HCT116 (cell line): Measurements from ENCODE around the gene PRLH. TPM values are rescaled to one million over a fixed set of nuclear protein-coding genes. Genes with fewer than 3 reads are reported as not detected.

ENCODE experiments used
- ATAC-seq: fragments of 200-7000 bp; cut with Tn5 transposase; 2 replicates; pipeline ENCODE4 v1.9.1; 2020; ENCODE audit warnings: mild to moderate bottlenecking, moderate library complexity
- BruUV-seq: library from RNA; stranded (reverse); fragments of 400-500 nt; replicated peaks from 2 replicates; lab custom pipeline; 2021; lab: Mats Ljungman, UMichigan
- CTCF ChIA-PET: fragments of 300-600 bp; sonication (Branson Sonifier 250); formaldehyde crosslinking; loops from one replicate; lab custom pipeline; 2021; ENCODE audit warnings: antibody characterized with exemption; lab: Charles Lee
- POLR2A ChIA-PET: fragments of 300-600, 350-600 bp; sonication (Branson Sonifier 250); formaldehyde crosslinking; loops from one replicate; lab custom pipeline; 2021; ENCODE audit warnings: antibody characterized with exemption; lab: Charles Lee
- RAD21 ChIA-PET, 2 experiments: fragments of 300-600 bp; sonication (Branson Sonifier 250); formaldehyde crosslinking; loops; one replicate each; lab custom pipeline; 2023; ENCODE audit warnings: low total read pairs in 2 of 2; ENCODE audit not compliant: uncharacterized antibody in 2 of 2, unreplicated experiment in 2 of 2, low non-redundant PET in 1 of 2; lab: Charles Lee
- DNase-seq: peaks from one replicate; pipeline ENCODE4 v3.0.0-alpha.2; 2010; ENCODE audit warnings: low read depth, low spot score
- H2AFZ ChIP-seq: fragments of 200-600 bp; shearing (Covaris generic), sonication (generic); 2 replicates; pipeline ENCODE4 v1.6.1; 2017; ENCODE audit warnings: low read depth, mixed run types, mixed read lengths, antibody characterized with exemption, low read length; ENCODE audit not compliant: poor library complexity, severe bottlenecking
- H3K27ac ChIP-seq: 2 replicates; pipeline ENCODE4 v1.5.1; 2012; ENCODE audit warnings: low read depth, low read length
- H3K27me3 ChIP-seq: fragments of 200-600 bp; sonication (generic); 2 replicates; pipeline ENCODE4 v1.6.1; 2016; ENCODE audit warnings: mixed run types, low read length, mixed read lengths; ENCODE audit not compliant: insufficient read depth
- H3K36me3 ChIP-seq, 2 experiments: fragments of 200-500 bp in 1 of 2; fragments of 200-600 bp in 1 of 2; sonication (Bioruptor generic) in 1 of 2; sonication (generic) in 1 of 2; 2 replicates each; pipeline versions ENCODE4 v1.5.1 to v1.6.1; 2014 to 2016; ENCODE audit warnings: low read length in 2 of 2, inconsistent platforms in 1 of 2, mixed read lengths in 1 of 2, mixed run types in 1 of 2; ENCODE audit not compliant: insufficient read depth in 2 of 2, control insufficient read depth in 1 of 2
- H3K4me1 ChIP-seq, 2 experiments: fragments of 200-600 bp in 1 of 2; sonication (generic) in 1 of 2; 2 replicates each; pipeline versions ENCODE4 v1.5.1 to v1.6.1; 2012 to 2017; ENCODE audit warnings: low read length in 2 of 2, inconsistent platforms in 1 of 2, mild to moderate bottlenecking in 1 of 2, mixed read lengths in 1 of 2, mixed run types in 1 of 2, moderate library complexity in 1 of 2; ENCODE audit not compliant: insufficient read depth in 2 of 2, control insufficient read depth in 1 of 2
- H3K4me2 ChIP-seq: fragments of 200-600 bp; sonication (generic); 2 replicates; pipeline ENCODE4 v1.6.1; 2017; ENCODE audit warnings: mixed run types, low read length, mixed read lengths
- H3K4me3 ChIP-seq, 2 experiments: fragments of 200-600 bp in 1 of 2; sonication (generic) in 1 of 2; replicated peaks in 1 of 2; 2 replicates each; pipeline ENCODE4 v1.5.1; 2011 to 2016; ENCODE audit warnings: low read length in 2 of 2, control low read depth in 1 of 2, low read depth in 1 of 2, mild to moderate bottlenecking in 1 of 2, mixed read lengths in 1 of 2, mixed run types in 1 of 2
- H3K79me2 ChIP-seq: fragments of 200-600 bp; sonication (generic); 2 replicates; pipeline ENCODE4 v1.6.1; 2017; ENCODE audit warnings: mild to moderate bottlenecking, mixed run types, low read length, moderate library complexity, mixed read lengths; ENCODE audit not compliant: insufficient read depth
- H3K9ac ChIP-seq: fragments of 200-600 bp; sonication (generic); 2 replicates; pipeline ENCODE4 v1.6.1; 2016; ENCODE audit warnings: low read length, mixed read lengths
- H3K9me2 ChIP-seq: fragments of 200-600 bp; sonication (generic), shearing (Covaris generic); 2 replicates; pipeline ENCODE4 v1.6.1; 2017; ENCODE audit warnings: mixed run types, mild to moderate bottlenecking, moderate library complexity; ENCODE audit not compliant: insufficient read depth
- H3K9me3 ChIP-seq, 2 experiments: fragments of 200-500 bp in 1 of 2; fragments of 200-600 bp in 1 of 2; sonication (Bioruptor generic) in 1 of 2; sonication (generic) in 1 of 2; 2 replicates each; pipeline ENCODE4 v1.6.1; 2014 to 2017; ENCODE audit warnings: low read length in 2 of 2, mixed read lengths in 2 of 2, inconsistent platforms in 1 of 2, low read depth in 1 of 2, mild to moderate bottlenecking in 1 of 2, mixed run types in 1 of 2, moderate library complexity in 1 of 2; ENCODE audit not compliant: control insufficient read depth in 1 of 2, insufficient read depth in 1 of 2
- H4K20me1 ChIP-seq: fragments of 200-600 bp; sonication (generic), shearing (Covaris generic); 2 replicates; pipeline ENCODE4 v1.6.1; 2017; ENCODE audit warnings: mixed run types, mild to moderate bottlenecking, moderate library complexity; ENCODE audit not compliant: insufficient read depth
- CBX3 ChIP-seq: IDR thresholded peaks from 2 replicates; pipeline ENCODE4 v1.6.1; 2012; ENCODE audit warnings: low read depth
- EGR1 ChIP-seq: IDR thresholded peaks from 2 replicates; pipeline ENCODE4 v1.6.1; 2012; ENCODE audit warnings: low read depth
- ELF1 ChIP-seq: IDR thresholded peaks from 2 replicates; pipeline ENCODE4 v1.6.1; 2012; ENCODE audit warnings: low read depth, borderline replicate concordance
- EZH2phosphoT487 ChIP-seq: fragments of 200-600 bp; IDR thresholded peaks from 2 replicates; pipeline ENCODE4 v1.6.1; 2018; ENCODE audit warnings: antibody characterized with exemption, borderline replicate concordance
- FOSL1 ChIP-seq: IDR thresholded peaks from 2 replicates; pipeline ENCODE4 v1.6.1; 2012; ENCODE audit warnings: low read depth
- POLR2AphosphoS5 ChIP-seq: IDR thresholded peaks from 2 replicates; pipeline ENCODE4 v1.6.1; 2011; ENCODE audit warnings: mild to moderate bottlenecking, low read depth, low read length, moderate library complexity
- RAD21 ChIP-seq: IDR thresholded peaks from 2 replicates; pipeline ENCODE4 v1.6.1; 2012; ENCODE audit warnings: low read depth, mild to moderate bottlenecking
- SRF ChIP-seq: IDR thresholded peaks from 2 replicates; pipeline ENCODE4 v1.6.1; 2012; ENCODE audit warnings: low read depth
- YY1 ChIP-seq: IDR thresholded peaks from 2 replicates; pipeline ENCODE4 v1.6.1; 2011; ENCODE audit warnings: low read length, low read depth, moderate library complexity, mild to moderate bottlenecking; ENCODE audit not compliant: insufficient replicate concordance; ENCODE audit errors: extremely low read depth
- ZFX ChIP-seq: fragments of 450-650 bp; IDR thresholded peaks from 2 replicates; pipeline ENCODE4 v1.6.1; 2017
- ZNF274 ChIP-seq: fragments of 200-500 bp; sonication (Bioruptor generic); IDR thresholded peaks from 2 replicates; pipeline ENCODE4 v1.6.1; 2014; ENCODE audit warnings: mild to moderate bottlenecking, low read depth, low read length, inconsistent platforms
- intact Hi-C: fragments of 100-400 bp; cut with micrococcal nuclease; formaldehyde crosslinking; loops from 2 replicates; pipeline ENCODE4 v1.10.0; 2022
- total RNA-seq: library from RNA; stranded (reverse); gene quantifications from one replicate; pipeline ENCODE4 v1.2.1, GENCODE V29; 2021; ENCODE audit not compliant: unreplicated experiment
- TF ChIP-seq, protein P1 (sequence below): IDR thresholded peaks from 2 replicates; pipeline ENCODE4 v1.6.1; 2012
- TF ChIP-seq, protein P2 (sequence below): IDR thresholded peaks from 2 replicates; pipeline ENCODE4 v1.6.1; 2011; ENCODE audit warnings: mild to moderate bottlenecking, low read length, moderate library complexity; ENCODE audit not compliant: insufficient replicate concordance; ENCODE audit errors: extremely low read depth
- TF ChIP-seq, protein P3 (sequence below): IDR thresholded peaks from 2 replicates; pipeline ENCODE4 v1.6.1; 2012; ENCODE audit warnings: low read depth
- TF ChIP-seq, protein P4 (sequence below): IDR thresholded peaks from 2 replicates; pipeline ENCODE4 v1.6.1; 2012

Gene PRLH
- total RNA-seq, 1 experiment from 2014 or later = not detected

DNA sequence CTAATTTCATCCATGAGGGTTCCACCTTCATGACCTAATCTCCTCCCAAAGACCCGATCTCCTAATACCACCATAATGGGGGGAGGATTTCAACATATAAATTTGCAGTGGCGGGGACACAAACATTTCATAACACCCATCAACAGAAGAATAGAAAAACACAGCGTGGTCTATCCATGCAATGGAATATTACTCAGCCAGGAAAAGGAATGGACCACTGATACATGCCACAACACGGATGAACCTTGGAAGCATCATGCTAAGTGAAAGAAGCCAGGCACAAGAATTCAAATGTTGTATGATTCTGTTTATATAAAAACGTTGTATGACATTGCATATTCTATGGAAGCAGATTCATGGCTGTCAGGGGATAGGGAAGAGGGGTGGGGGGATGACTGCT lies 2.7 kb downstream of the PRLH start:
- DNase-seq (no peak), ATAC-seq (no peak)
- intact Hi-C loops = no loop called here
- H3K9me3 ChIP-seq = 0 out of 4 replicates have a peak, but pooled peaks cover 0 to 3% of the 10 kb centered on the region in 2 experiments
- H3K27me3 ChIP-seq = no peaks in the 10 kb centered on the region
- H3K4me3 ChIP-seq = no peak overlapping the region
- H3K27ac ChIP-seq = no peak overlapping the region
- ChIA-PET RAD21 (no interaction called here), CTCF (no interaction called here), POLR2A (no interaction called here)
- H3K9ac ChIP-seq = no peak overlapping the region
- H3K4me1 ChIP-seq = peaks cover 0 to 10% of the 10 kb centered on the region in 2 experiments; a peak in 2 of 4 replicates
- H4K20me1 ChIP-seq = no peaks in the 10 kb centered on the region
- no peak overlapping the region for H2AFZ ChIP-seq
- TF ChIP-seq ELF1 (no peak), EGR1 (no peak), SRF (no peak), FOSL1 (no peak), CBX3 (no peak), RAD21 (no peak), EZH2phosphoT487 (no peak), ZNF274 (no peak), ZFX (no peak), YY1 (no peak), POLR2AphosphoS5 (no peak)
- TF ChIP-seq, protein P1, sequence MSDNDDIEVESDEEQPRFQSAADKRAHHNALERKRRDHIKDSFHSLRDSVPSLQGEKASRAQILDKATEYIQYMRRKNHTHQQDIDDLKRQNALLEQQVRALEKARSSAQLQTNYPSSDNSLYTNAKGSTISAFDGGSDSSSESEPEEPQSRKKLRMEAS = no peak
- TF ChIP-seq, protein P2, sequence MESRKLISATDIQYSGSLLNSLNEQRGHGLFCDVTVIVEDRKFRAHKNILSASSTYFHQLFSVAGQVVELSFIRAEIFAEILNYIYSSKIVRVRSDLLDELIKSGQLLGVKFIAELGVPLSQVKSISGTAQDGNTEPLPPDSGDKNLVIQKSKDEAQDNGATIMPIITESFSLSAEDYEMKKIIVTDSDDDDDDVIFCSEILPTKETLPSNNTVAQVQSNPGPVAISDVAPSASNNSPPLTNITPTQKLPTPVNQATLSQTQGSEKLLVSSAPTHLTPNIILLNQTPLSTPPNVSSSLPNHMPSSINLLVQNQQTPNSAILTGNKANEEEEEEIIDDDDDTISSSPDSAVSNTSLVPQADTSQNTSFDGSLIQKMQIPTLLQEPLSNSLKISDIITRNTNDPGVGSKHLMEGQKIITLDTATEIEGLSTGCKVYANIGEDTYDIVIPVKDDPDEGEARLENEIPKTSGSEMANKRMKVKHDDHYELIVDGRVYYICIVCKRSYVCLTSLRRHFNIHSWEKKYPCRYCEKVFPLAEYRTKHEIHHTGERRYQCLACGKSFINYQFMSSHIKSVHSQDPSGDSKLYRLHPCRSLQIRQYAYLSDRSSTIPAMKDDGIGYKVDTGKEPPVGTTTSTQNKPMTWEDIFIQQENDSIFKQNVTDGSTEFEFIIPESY = no peak
- TF ChIP-seq, protein P3, sequence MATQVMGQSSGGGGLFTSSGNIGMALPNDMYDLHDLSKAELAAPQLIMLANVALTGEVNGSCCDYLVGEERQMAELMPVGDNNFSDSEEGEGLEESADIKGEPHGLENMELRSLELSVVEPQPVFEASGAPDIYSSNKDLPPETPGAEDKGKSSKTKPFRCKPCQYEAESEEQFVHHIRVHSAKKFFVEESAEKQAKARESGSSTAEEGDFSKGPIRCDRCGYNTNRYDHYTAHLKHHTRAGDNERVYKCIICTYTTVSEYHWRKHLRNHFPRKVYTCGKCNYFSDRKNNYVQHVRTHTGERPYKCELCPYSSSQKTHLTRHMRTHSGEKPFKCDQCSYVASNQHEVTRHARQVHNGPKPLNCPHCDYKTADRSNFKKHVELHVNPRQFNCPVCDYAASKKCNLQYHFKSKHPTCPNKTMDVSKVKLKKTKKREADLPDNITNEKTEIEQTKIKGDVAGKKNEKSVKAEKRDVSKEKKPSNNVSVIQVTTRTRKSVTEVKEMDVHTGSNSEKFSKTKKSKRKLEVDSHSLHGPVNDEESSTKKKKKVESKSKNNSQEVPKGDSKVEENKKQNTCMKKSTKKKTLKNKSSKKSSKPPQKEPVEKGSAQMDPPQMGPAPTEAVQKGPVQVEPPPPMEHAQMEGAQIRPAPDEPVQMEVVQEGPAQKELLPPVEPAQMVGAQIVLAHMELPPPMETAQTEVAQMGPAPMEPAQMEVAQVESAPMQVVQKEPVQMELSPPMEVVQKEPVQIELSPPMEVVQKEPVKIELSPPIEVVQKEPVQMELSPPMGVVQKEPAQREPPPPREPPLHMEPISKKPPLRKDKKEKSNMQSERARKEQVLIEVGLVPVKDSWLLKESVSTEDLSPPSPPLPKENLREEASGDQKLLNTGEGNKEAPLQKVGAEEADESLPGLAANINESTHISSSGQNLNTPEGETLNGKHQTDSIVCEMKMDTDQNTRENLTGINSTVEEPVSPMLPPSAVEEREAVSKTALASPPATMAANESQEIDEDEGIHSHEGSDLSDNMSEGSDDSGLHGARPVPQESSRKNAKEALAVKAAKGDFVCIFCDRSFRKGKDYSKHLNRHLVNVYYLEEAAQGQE = no peak
- TF ChIP-seq, protein P4, sequence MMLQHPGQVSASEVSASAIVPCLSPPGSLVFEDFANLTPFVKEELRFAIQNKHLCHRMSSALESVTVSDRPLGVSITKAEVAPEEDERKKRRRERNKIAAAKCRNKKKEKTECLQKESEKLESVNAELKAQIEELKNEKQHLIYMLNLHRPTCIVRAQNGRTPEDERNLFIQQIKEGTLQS = no peak
- no TSS peak for BruUV-seq
- H3K79me2 ChIP-seq = no peaks in the 10 kb centered on the region
- H3K36me3 ChIP-seq = no peaks in the 10 kb centered on the region
- H3K4me2 ChIP-seq = no peak overlapping the region
- no peaks in the 10 kb centered on the region for H3K9me2 ChIP-seq
